ENCODE data around the gene SLC35F3.

- no peak for TF ChIP-seq POLR2A (IDR thresholded peaks at IDR 0.05; ENCODE audit: low read depth, low read length)
- TF ChIP-seq TAF1 (IDR thresholded peaks at IDR 0.05; ENCODE audit: borderline replicate concordance, low read depth, low read length) = no peak
These were observed 31.9 kb downstream of the SLC35F3 start for GRCh38 chr1:233936422-233936821.
